K562 (cell line): ENCODE data around the gene GEMIN7. TPM values are rescaled to one million over a fixed set of nuclear protein-coding genes. Genes with fewer than 3 reads are reported as not detected.

Experiments used
- HINFP ChIP-seq: fragments of 450-650 bp; conservative IDR thresholded peaks from 2 replicates; pipeline ENCODE4 v1.6.1; 2016; ENCODE audit warnings: missing genetic modification characterization, low read depth, mild to moderate bottlenecking, control low read depth, missing compliant biosample characterization
- HNRNPLL ChIP-seq: fragments of 200-400 bp; formaldehyde crosslinking; IDR thresholded peaks from 2 replicates; pipeline ENCODE4 v1.6.1; 2017; ENCODE audit warnings: low read length, low read depth, mild to moderate bottlenecking; ENCODE audit not compliant: poor library complexity, severe bottlenecking
- MAFF ChIP-seq: IDR thresholded peaks from 2 replicates; pipeline ENCODE4 v1.6.1; 2012; ENCODE audit warnings: low read length, improper control_type of control experiment
- MGA ChIP-seq: fragments of 450-650 bp; IDR thresholded peaks from 2 replicates; pipeline ENCODE4 v1.6.1; 2016; ENCODE audit warnings: mild to moderate bottlenecking, moderate library complexity
- MTA2 ChIP-seq: fragments of 450-650 bp; IDR thresholded peaks from 2 replicates; pipeline ENCODE4 v1.6.1; 2016; ENCODE audit warnings: low read depth
- MYNN ChIP-seq, 2 experiments: sonication (generic); formaldehyde crosslinking in 1 of 2; IDR thresholded peaks; 2 replicates each; pipeline versions ENCODE4 v1.5.0 to v1.6.1; 2016 to 2020; ENCODE audit warnings: antibody characterized with exemption in 1 of 2, missing genetic modification reagents in 1 of 2
- ZBTB17 ChIP-seq: fragments of 450-650 bp; formaldehyde crosslinking; IDR thresholded peaks from 2 replicates; pipeline ENCODE4 v1.4.0; 2020; ENCODE audit warnings: mild to moderate bottlenecking
- polyA plus RNA-seq, 8 experiments: library from polyadenylated mRNA; depleted of rRNA in 4 of 8; stranded (reverse) in 5 of 8; unstranded in 3 of 8; fragments of >200 nt; fragmentation: Nextera tagmentation in 2 of 8; fragmentation: Illumina TruSeq in 1 of 8; extraction: Ambion mirVana in 2 of 8; extraction: Trizol in 1 of 8; gene quantifications; 2 replicates each; pipeline versions ENCODE4 v1.2.1 to v1.2.3, GENCODE V29; 2011 to 2014; ENCODE audit warnings: inconsistent platforms in 1 of 8, missing spikeins in 1 of 8
- total RNA-seq, 7 experiments: library from RNA; depleted of rRNA in 6 of 7; stranded (reverse); fragments of >200 nt in 6 of 7; fragmentation: Illumina TruSeq in 2 of 7; extraction: Trizol in 2 of 7; gene quantifications; 2 replicates each; pipeline versions ENCODE4 v1.2.1 to v1.2.3, GENCODE V29; 2011 to 2021; ENCODE audit warnings: low replicate concordance in 1 of 7

GEMIN7 gene
- total and polyA plus RNA-seq, 9 of the 15 experiments (the other 6 are each of a cell fraction or from before 2014, with no cell fraction given) = 23.1 to 124 (median 54.9) TPM

- no peak for TF ChIP-seq MGA
- no peak for TF ChIP-seq MTA2
- no peak for TF ChIP-seq HNRNPLL
- TF ChIP-seq MAFF = no peak
- TF ChIP-seq MYNN (IDR thresholded peaks at IDR 0.05) = no peak
- TF ChIP-seq MYNN (CRISPR knock-in tag; IDR thresholded peaks at IDR 0.05) = no peak
- no peak for TF ChIP-seq HINFP (tag)
- no peak for TF ChIP-seq ZBTB17 (CRISPR knock-in tag)
Measured at GRCh38 chr19:45045671-45046353, 33.2 kb upstream of the GEMIN7 start (continued).
